ENCODE data around the gene TBC1D23. TPM values are rescaled to one million over a fixed set of nuclear protein-coding genes. Genes with fewer than 3 reads are reported as not detected.
A peak's percentile ranks its signal among the peaks of the same experiment; 100 is the strongest.
"Not testable (repeated sequence)": the region's sequence is repeated elsewhere in the genome, so short reads cannot be mapped to it uniquely, and the experiment has no call there.

Gene TBC1D23
- total RNA-seq, 1 experiment from 2014 or later: 52.3 TPM

DNA sequence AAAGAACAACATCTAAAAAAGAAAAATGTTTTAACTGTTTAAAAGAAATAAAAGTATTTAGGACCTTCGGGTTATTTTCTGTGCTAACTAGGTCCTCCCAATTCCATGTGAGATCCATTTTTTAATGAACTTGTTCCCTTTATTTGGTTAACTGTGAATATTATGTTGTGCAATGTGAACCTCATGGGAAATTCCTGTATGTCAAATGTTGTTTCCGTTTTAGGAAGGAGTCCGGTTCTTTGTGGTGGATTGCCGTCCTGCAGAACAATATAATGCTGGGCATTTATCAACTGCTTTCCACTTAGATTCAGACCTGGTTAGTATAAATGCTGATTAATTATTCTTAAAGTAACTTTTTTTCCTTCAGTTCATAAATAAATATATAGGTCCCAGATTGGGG is 38.2 kb downstream of the TBC1D23 start:
- Histone ChIP-seq H3K4me1 (no peaks in the 10 kb centered on the region), H3K4me3 (no peak overlapping the region), H3K9me3 (replicated peaks) (no peaks in the 10 kb centered on the region), H3K27me3 (no peaks in the 10 kb centered on the region), H3K27ac (no peak overlapping the region), H3K36me3 (peaks cover 53% of the 10 kb centered on the region)
- no peak for DNase-seq

GRCh38 chr3:100306695-100307094 is 45.9 kb downstream of the TBC1D23 start:
- no peaks in the 10 kb centered on the region for H3K4me1 ChIP-seq
- DNase-seq: no peak
- no peaks in the 10 kb centered on the region for H3K27me3 ChIP-seq
- peaks cover 49% of the 10 kb centered on the region for H3K36me3 ChIP-seq
- H3K27ac ChIP-seq: no peak overlapping the region
- H3K9me3 ChIP-seq (replicated peaks): no peaks in the 10 kb centered on the region
- no peak overlapping the region for H3K4me3 ChIP-seq

GRCh38 chr3:100310355-100310965 is 49.7 kb downstream of the TBC1D23 start:
- no peak for DNase-seq
- peaks cover 33% of the 10 kb centered on the region for H3K36me3 ChIP-seq

DNA sequence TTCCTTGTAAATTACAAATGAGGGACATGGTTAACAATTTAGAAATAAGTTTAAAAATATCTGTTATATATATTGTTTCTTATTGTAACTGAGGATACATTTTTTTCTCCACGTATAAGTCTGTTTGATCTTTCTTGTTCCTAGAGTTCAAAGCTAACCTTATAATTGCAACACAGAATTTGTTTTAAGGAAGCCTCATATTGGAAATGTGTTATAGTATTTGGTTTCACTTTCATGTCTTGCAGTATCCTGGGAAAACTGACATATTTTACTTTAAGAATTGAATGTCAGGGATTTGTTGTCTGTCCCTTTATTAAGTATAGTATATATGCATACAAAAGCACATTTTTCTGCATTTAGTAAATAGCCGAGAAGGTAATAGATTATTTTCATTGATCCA is 50.2 kb downstream of the TBC1D23 start:
- Histone ChIP-seq H3K27ac (no peak overlapping the region), H3K36me3 (peaks cover 37% of the 10 kb centered on the region), H3K27me3 (no peaks in the 10 kb centered on the region), H3K4me1 (no peaks in the 10 kb centered on the region), H3K4me3 (no peak overlapping the region), H3K9me3 (replicated peaks) (no peaks in the 10 kb centered on the region)
- no peak for DNase-seq

More at GRCh38 chr3:100310355-100310965, 49.7 kb downstream of the TBC1D23 start:
- Histone ChIP-seq H3K27ac (no peak overlapping the region), H3K4me3 (no peak overlapping the region), H3K9me3 (replicated peaks) (no peaks in the 10 kb centered on the region), H3K4me1 (no peaks in the 10 kb centered on the region), H3K27me3 (no peaks in the 10 kb centered on the region)

DNA sequence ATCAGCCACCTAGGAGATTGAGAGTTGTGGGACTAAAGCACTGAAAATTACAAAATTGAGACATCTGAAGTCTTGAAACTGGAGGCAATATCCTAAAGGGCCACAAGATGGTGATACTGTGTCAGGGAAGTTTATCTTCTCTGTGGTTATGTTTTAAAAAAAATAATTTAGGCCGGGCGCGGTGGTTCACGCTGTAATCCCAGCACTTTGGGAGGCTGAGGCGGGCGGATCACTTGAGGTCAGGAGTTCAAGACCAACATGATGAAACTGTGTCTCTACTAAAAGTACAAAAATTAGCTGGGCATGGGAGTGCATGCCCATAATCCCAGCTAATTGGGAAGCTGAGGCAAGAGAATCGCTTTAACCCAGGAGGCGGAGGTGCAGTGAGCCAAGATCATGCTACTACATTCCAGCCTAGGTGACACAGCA is 55.9 kb downstream of the TBC1D23 start:
- peaks cover 25% of the 10 kb centered on the region for H3K36me3 ChIP-seq
- no peaks in the 10 kb centered on the region for H3K9me3 ChIP-seq (replicated peaks)
- H3K4me1 ChIP-seq: 0 out of 2 replicates have a peak, but pooled peaks cover 3% of the 10 kb centered on the region
- H3K27me3 ChIP-seq: no peaks in the 10 kb centered on the region
- peak; percentile 68 to 83 for DNase-seq
- H3K27ac ChIP-seq: no peak overlapping the region
- H3K4me3 ChIP-seq: no peak overlapping the region

DNA sequence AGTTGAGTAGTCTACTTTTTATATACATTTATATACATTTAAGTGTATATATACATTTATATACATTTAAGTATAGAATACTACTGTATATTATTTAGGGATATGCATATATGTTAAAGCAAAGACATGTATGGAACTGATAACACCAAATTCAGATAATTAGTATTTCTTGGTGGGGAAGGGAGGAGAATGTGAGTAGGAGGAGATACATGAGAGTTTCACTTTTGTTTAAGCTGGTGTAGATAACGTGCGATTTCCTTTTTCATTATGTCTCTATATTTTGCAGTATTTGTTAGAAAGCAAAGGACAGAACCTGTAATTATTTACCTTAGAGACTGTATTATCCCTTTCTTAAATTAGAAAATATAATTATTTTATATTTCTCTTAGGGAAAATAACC is 57.1 kb downstream of the TBC1D23 start:
- H3K4me1 ChIP-seq: 0 out of 2 replicates have a peak, but pooled peaks cover 3% of the 10 kb centered on the region
- no peak for DNase-seq
- peaks cover 29% of the 10 kb centered on the region for H3K36me3 ChIP-seq
- H3K27me3 ChIP-seq: no peaks in the 10 kb centered on the region
- H3K4me3 ChIP-seq: no peak overlapping the region
- H3K27ac ChIP-seq: no peak overlapping the region
- H3K9me3 ChIP-seq (replicated peaks): no peaks in the 10 kb centered on the region

- peaks cover 40% of the 10 kb centered on the region for H3K36me3 ChIP-seq
- H3K9me3 ChIP-seq (replicated peaks): no peaks in the 10 kb centered on the region
- no peak overlapping the region for H3K27ac ChIP-seq
- H3K27me3 ChIP-seq: no peaks in the 10 kb centered on the region
- H3K4me3 ChIP-seq: no peak overlapping the region
- no peak for DNase-seq
- H3K4me1 ChIP-seq: 0 out of 2 replicates have a peak, but pooled peaks cover 3% of the 10 kb centered on the region
Observed at GRCh38 chr3:100319951-100320350, 59.2 kb downstream of the TBC1D23 start.

GRCh38 chr3:100324044-100324443 is 63.3 kb downstream of the TBC1D23 start:
- peaks cover 50% of the 10 kb centered on the region for H3K36me3 ChIP-seq
- no peak overlapping the region for H3K4me3 ChIP-seq
- DNase-seq: no peak
- H3K27ac ChIP-seq: no peak overlapping the region
- no peaks in the 10 kb centered on the region for H3K27me3 ChIP-seq
- no peaks in the 10 kb centered on the region for H3K9me3 ChIP-seq (replicated peaks)
- H3K4me1 ChIP-seq: no peaks in the 10 kb centered on the region

DNA sequence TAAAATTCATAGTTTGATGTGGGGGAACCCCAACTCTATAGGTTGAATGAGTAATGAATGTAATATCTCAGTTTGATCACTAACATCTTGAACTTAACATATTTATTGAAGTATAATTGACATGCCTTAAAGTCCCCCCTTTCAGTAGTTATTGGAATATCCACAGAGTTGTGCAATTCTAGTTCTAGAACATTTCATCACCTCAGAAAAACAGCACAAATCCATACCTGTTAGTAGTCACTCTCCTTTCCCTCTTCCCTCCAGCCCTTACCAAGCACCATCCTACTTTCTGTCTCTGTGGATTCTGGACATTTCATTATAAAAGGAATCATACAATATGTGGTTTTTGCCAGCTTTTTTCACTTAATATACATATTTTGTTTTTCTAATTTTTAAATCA is 65.0 kb downstream of the TBC1D23 start:
- Histone ChIP-seq H3K4me3 (no peak overlapping the region), H3K27ac (no peak overlapping the region), H3K36me3 (peaks cover 46% of the 10 kb centered on the region), H3K9me3 (replicated peaks) (no peaks in the 10 kb centered on the region), H3K27me3 (no peaks in the 10 kb centered on the region), H3K4me1 (no peaks in the 10 kb centered on the region)
- DNase-seq: no peak

DNA sequence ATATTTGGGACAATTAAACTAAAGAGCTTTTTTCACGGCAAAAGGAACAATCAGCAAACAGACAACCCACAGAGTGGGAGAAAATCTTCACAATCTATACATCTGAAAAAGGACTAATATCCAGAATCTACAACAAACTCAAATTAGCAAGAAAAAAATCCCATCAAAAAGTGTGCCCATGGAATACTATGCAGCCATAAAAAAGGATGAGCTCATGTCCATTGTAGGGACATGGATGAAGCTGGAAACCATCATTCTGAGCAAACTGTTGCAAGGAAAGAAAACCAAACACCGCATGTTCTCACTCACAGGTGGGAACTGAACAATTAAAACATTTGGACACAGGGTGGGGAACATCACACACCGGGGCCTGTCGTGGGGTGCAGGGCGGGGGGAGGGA is 66.6 kb downstream of the TBC1D23 start:
- not testable (repeated sequence) for H3K27ac ChIP-seq; H3K4me3 ChIP-seq; H3K9me3 ChIP-seq (replicated peaks); H3K27me3 ChIP-seq; H3K4me1 ChIP-seq; DNase-seq
- H3K36me3 ChIP-seq: peaks cover 35% of the 10 kb centered on the region

DNA sequence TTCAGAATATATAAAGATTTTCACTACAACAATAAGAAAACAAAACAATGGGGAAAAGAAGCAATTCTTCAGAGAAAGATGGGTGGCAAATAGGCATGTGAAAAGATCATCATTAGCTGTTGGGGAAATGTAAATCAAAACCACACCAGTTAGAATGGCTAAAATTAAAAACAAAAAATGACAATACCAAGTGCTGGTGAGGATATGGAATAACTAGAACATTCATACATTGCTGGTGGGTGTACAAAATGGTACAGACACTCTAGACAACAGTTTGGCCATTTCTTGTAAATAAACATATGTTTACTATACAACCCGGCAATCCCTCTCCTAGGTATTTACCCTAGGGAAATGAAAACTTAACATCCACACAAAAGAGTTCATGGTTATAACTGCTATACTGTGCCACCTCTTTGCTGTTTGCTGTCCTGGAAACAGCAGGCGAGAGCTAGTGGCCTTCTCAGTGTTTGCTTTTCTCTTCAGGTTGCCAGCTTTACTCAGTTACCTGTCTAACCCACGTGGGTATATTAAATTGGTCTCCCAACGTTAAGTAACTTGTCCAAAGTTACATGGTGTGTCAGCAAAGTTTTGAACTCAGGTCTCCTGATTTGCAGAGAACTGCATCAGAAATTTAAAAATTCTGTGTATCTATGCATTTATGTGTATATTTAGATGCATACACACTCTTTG is 69.2 kb downstream of the TBC1D23 start:
- H3K27ac ChIP-seq: no peak overlapping the region
- H3K4me1 ChIP-seq: peaks cover 12% of the 10 kb centered on the region
- no peaks in the 10 kb centered on the region for H3K27me3 ChIP-seq
- peaks cover 20% of the 10 kb centered on the region for H3K36me3 ChIP-seq
- no peak overlapping the region for H3K4me3 ChIP-seq
- H3K9me3 ChIP-seq (replicated peaks): no peaks in the 10 kb centered on the region
- DNase-seq: no peak

GRCh38 chr3:100330651-100331050 is 69.9 kb downstream of the TBC1D23 start:
- peaks cover 14% of the 10 kb centered on the region for H3K36me3 ChIP-seq
- H3K4me3 ChIP-seq: no peak overlapping the region
- no peak overlapping the region for H3K27ac ChIP-seq
- no peak for DNase-seq
- no peaks in the 10 kb centered on the region for H3K27me3 ChIP-seq
- H3K4me1 ChIP-seq: peaks cover 12% of the 10 kb centered on the region
- H3K9me3 ChIP-seq (replicated peaks): no peaks in the 10 kb centered on the region

DNA sequence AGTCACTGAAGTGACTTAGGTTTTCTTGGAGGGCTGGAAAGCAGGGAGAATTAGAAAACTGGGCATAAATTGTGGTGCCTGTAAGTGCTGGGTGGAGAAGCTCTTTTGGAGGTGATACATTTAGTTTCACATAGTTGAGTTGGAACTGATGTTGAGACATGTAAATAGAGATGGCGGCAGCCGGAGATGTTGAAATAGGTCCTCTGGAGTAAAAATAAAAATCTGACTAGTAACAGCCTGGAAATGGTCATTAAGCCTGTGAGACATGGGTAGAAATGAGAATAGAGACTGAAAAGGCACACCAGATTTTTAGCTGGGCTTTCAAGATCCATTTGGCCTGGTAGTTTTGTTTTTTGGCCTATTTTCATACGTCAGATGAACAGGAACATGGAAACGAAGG is 70.9 kb downstream of the TBC1D23 start:
- no peak for DNase-seq
- H3K4me3 ChIP-seq: no peak overlapping the region
- peaks cover 12% of the 10 kb centered on the region for H3K4me1 ChIP-seq
- no peak overlapping the region for H3K27ac ChIP-seq
- H3K36me3 ChIP-seq: peaks cover 7% of the 10 kb centered on the region
- H3K9me3 ChIP-seq (replicated peaks): no peaks in the 10 kb centered on the region
- no peaks in the 10 kb centered on the region for H3K27me3 ChIP-seq

- DNase-seq: peak in 1 of 2 experiments; percentile 61
- Histone ChIP-seq H3K4me1 (peaks cover 12% of the 10 kb centered on the region), H3K9me3 (replicated peaks) (no peaks in the 10 kb centered on the region), H3K27ac (no peak overlapping the region), H3K4me3 (no peak overlapping the region), H3K27me3 (no peaks in the 10 kb centered on the region), H3K36me3 (no peaks in the 10 kb centered on the region)
Observed at GRCh38 chr3:100333051-100333450, 72.3 kb downstream of the TBC1D23 start.

DNA sequence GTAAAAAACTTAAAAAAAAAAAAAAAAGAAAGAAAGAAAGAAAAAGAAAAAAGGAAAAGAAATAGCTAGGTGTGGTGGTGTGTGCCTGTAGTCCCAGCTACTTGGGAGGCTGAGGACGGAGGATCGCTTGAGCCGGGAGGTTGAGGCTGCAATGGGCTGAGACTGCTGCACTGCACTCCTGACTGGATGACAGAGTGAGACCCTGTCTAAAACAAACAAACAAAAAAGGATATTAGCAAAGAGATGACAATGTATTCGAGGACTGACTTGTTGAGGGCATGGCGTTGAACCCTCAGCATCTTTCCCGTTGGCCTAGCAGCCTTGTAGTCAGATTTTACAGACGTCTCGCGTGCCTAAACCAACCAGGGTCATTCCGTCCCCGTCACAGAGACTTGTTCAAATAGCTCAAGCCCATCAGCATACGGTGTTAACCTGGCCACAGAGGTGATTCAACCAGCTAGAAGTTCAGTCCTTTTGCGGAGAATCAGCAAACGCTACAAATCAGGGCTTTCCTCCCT is 73.2 kb downstream of the TBC1D23 start:
- Histone ChIP-seq H3K36me3 (no peaks in the 10 kb centered on the region), H3K4me3 (peak overlapping the region; percentile 65), H3K27me3 (no peaks in the 10 kb centered on the region), H3K4me1 (peaks cover 12% of the 10 kb centered on the region), H3K27ac (peak overlapping the region; percentile 34), H3K9me3 (replicated peaks) (no peaks in the 10 kb centered on the region)
- DNase-seq: no peak

All from SJCRH30 (cell line).